HepG2 (cell line): ENCODE measurements around the gene PDE2A.

Experiments used
- GMEB1 ChIP-seq: sonication (generic); formaldehyde crosslinking; IDR thresholded peaks from 2 replicates; pipeline ENCODE4 v1.5.1; 2020; ENCODE audit warnings: missing genetic modification reagents, mild to moderate bottlenecking, borderline replicate concordance
- GTF2F1 ChIP-seq: fragments of 150-350 bp; IDR thresholded peaks from 2 replicates; pipeline ENCODE4 v1.6.1; 2014; ENCODE audit warnings: low read length
- NFE2L1 ChIP-seq: sonication (generic); formaldehyde crosslinking; IDR thresholded peaks from 2 replicates; pipeline ENCODE4 v1.4.0; 2020; ENCODE audit warnings: missing genetic modification reagents, mild to moderate bottlenecking, borderline replicate concordance
- ZBTB4 ChIP-seq: sonication (generic); formaldehyde crosslinking; IDR thresholded peaks from 2 replicates; pipeline ENCODE4 v1.4.0; 2020; ENCODE audit warnings: missing genetic modification reagents, mild to moderate bottlenecking, borderline replicate concordance
- TF ChIP-seq, protein P1 (sequence below): sonication (generic); formaldehyde crosslinking; IDR thresholded peaks from 2 replicates; pipeline ENCODE4 v1.5.0; 2020; ENCODE audit warnings: mild to moderate bottlenecking, missing genetic modification reagents, moderate library complexity

- TF ChIP-seq NFE2L1 (CRISPR knock-in tag) (no peak), GMEB1 (CRISPR knock-in tag) (no peak), GTF2F1 (no peak), ZBTB4 (no peak)
- TF ChIP-seq, protein P1, sequence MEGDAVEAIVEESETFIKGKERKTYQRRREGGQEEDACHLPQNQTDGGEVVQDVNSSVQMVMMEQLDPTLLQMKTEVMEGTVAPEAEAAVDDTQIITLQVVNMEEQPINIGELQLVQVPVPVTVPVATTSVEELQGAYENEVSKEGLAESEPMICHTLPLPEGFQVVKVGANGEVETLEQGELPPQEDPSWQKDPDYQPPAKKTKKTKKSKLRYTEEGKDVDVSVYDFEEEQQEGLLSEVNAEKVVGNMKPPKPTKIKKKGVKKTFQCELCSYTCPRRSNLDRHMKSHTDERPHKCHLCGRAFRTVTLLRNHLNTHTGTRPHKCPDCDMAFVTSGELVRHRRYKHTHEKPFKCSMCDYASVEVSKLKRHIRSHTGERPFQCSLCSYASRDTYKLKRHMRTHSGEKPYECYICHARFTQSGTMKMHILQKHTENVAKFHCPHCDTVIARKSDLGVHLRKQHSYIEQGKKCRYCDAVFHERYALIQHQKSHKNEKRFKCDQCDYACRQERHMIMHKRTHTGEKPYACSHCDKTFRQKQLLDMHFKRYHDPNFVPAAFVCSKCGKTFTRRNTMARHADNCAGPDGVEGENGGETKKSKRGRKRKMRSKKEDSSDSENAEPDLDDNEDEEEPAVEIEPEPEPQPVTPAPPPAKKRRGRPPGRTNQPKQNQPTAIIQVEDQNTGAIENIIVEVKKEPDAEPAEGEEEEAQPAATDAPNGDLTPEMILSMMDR (CRISPR knock-in tag): no peak
Observed at GRCh38 chr11:72671152-72672099, 2.8 kb downstream of the PDE2A start.
